GM19351 (cell line): ENCODE measurements around the gene SPSB4.

Experiments used
- ATAC-seq: cut with Tn5 transposase; IDR thresholded peaks from one replicate; pipeline ENCODE4 v1.9.1; 2021; ENCODE audit warnings: mild to moderate bottlenecking, moderate library complexity; ENCODE audit not compliant: unreplicated experiment

Gene SPSB4

GRCh38 chr3:141073580-141073979 is 22.4 kb downstream of the SPSB4 start:
- ATAC-seq = no peak

DNA sequence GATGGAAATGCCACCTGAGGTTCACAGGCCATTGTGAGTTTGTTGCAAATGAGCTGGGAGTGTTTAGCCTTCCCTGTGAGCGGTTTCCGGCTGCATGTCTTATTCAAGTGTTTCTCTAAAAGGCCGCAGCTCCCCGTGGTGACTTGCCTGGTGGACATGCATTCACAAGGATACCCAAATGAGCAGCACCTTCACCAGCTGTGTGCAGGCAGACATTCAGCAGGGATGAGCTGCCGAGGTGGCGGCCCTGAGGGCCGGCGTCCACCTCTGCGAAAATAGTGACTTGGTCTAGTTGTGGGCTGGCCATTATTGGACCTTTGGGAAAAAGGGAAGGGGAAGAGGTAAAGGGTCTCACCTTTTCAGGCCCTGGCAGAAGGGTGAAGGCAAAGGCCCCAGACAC is 23.4 kb downstream of the SPSB4 start:
- ATAC-seq = no peak

- no peak for ATAC-seq
These were observed 25.1 kb downstream of the SPSB4 start for GRCh38 chr3:141076036-141076773.

DNA sequence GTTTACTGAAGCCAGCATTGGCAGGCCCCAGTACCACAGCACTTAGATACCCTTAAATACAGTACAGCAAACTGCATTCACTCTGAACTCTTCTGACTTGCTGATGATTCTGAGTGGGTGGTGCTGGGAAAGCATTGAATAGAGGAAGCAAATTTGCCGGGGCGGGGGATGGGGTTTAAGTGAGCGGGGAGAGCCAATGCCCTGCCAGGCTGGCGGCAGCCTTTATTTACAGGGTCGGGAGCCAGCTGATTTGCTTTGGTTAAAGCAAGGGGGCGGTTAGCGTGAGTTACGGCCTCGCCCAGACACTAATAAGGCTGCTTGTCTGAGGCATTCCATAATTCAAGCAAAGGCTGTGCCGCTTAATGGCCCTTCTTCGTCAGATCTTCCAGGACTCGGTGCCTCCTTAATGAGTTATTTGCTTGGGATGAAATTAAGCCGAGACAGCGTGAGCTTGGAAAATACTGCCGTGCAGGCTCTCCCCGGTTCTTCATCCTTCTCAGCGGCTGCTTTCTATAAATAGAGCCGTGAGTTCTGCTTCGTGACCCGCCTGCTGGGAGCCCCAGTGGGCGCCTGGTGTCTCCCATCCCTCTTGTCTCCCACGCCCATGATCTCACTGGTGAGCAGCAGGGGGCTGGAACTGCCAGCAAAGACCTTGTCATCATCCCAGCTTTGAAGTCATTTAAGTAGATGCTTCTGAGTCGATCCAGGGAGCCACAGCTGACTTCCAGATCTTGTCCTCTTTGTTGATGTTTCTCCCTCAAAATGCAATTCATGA is 25.8 kb downstream of the SPSB4 start:
- no peak for ATAC-seq

- no peak for ATAC-seq
These were observed 26.5 kb downstream of the SPSB4 start for GRCh38 chr3:141077631-141078030.

DNA sequence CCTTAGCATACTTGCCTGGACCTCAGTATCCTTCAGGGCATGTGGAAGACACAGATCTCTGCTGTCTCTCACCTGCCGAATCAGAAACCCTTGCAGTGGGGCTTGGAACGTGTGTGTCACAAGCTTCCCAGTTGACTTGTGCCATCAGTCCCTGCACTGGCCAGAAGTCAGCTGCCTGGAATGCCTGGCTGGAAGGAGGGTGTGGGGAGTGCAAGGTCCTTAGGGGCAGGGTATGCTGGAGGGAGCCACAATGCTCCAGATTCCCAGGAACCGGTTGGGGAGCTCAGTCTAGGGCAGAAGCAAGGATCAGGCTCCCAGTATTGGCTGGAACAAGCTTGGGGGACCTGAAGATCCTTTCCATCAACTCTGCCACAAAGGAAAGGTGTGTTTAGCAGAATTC is 27.1 kb downstream of the SPSB4 start:
- ATAC-seq = no peak

- no peak for ATAC-seq
These were observed 29.3 kb downstream of the SPSB4 start for GRCh38 chr3:141080431-141080830.

- no peak for ATAC-seq
These were observed 30.1 kb downstream of the SPSB4 start for GRCh38 chr3:141081141-141081795.

- ATAC-seq = no peak
These were observed 30.9 kb downstream of the SPSB4 start for GRCh38 chr3:141082064-141082463.

DNA sequence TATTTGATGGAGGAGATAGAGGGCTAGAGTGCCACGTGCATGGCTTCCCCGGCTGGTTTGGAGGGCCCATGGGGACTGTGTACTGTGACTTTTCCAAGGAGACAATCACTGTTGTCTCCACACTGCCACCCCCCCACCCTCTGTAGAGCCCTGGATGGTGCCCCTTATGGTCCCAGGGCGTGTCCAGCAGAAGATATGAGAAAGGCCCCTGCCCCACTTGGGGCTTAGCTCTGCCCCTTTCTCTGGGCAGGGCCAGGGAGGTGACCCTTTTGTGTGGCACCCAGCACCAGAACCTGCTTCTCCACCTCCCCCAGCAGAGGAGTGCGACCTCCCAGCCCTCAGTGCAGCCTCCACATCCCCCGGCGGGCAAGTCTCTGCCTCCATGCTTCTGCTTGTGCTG is 32.1 kb downstream of the SPSB4 start:
- ATAC-seq = no peak

DNA sequence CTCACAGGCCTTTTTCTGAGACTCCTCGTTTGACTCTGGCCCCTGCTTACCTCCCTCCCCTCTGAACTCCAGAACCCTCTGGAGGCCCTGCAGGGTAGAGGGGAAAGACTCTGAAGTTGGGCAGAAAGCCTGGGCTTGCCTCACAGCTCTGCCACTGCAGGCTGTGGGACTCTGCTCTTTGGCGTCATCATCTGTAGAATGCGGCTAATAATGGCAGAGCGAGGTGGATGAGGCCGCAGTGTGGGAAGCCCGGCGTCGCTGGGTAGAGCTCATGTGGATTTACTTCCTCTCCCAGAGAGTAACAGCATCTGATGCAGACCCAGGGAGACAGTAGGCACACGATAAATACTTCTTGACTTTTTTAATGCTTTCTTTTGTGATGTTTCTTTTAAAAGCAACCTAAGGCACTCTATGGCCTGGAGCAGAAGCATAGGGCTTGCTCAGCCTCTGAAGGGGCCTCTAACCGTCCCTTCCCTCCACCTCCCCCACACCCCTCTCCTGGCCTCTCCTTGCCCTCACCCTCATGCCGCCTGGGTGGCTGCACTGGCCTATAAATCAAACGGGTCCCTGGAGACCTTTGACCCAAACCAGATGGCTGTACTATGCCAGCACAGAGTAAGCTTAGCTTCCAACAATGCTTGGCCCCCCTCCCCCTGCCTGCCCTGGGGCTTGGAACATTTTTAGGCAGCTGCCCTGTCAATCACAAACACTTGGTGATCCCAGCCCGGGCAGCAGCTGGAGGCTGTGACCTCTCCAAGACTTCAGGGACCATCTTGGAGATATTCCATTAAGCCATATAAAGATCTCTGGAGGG is 32.9 kb downstream of the SPSB4 start:
- ATAC-seq = no peak

DNA sequence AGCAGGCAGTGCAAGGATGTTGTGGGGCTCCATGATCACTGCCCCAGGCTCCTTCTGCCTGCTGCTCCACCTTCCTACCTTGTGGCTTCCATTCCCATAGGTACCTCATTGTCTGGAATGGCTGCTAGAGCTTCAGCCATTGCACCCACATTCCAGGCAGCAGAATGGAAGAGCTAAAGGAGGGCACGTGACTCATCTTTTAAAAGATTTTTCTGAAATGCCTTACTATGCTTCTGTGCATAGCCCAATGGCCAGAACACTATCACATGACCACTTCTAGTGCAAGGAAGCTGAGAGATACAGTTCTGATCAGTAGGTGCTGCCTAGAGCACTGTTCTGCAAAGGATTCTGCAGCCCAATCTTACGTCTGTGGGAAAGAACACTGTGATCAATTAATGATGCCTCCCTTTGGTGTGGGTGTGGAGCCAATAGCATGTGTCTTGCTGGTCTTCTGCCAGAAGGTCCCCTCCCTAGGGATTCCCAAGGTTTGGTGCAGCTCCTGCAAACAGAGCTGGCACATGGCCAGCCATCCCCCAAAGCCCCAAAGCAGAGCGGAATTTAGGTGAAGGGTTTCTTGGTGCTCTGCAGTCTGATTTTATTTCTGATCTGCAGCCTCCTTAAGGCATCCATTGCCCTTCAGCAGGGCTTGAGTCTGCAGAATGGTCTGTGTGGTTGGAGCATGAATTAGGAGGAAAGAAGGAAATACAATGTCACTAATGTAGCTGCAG is 34.4 kb downstream of the SPSB4 start:
- ATAC-seq = no peak

DNA sequence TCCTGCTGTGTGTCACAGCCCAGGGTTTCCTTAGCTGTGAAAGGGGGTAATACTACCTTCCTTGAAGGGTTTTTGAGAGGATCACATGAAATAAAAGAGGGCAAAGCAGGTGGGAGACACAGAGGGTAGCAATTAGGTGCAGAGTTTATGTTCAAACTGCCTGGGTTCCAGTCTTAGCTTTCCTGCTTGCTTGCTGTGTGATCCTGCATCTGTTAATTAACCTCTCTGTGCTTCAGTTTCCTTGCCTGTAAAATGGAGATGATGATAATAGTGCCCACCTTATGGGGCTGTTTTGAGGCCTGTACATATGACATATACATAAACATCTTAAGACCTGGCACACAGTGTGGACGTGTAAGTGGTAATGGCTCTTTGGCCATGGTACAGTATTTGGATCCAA is 35.0 kb downstream of the SPSB4 start:
- ATAC-seq = no peak

DNA sequence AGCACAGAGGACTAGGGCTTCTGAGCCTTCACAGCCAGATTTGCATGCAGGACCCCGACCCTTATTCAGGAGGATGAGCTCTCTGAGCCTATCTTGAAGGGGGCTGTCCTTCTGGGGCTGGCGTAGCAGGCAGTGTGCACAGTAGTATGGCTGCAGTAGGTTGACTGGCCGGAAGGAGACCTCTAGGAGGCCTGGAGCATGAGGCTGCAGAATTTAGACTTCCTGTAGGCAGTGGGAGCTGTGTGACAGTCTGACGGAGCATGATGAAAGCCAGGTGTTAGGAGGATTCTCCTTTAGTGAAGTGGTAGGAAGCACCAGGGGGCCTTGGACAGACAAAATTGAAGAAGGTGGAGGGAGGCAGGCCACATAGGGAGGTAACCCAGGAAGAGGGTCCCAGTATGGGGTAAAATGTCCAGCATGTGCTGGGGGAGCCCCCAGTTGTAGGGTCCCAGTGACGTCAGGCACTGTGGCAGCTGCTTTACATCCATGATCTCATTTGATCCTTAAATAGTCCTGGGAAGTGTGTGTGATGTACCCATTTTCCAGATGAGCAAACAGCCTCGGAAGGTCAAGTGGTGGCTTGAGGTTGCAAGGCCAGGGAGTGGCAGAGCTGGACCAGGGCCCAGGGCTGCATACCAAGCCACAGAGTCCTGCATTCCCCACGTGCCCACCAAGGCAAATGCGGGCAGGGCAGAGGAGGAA is 36.1 kb downstream of the SPSB4 start:
- no peak for ATAC-seq

DNA sequence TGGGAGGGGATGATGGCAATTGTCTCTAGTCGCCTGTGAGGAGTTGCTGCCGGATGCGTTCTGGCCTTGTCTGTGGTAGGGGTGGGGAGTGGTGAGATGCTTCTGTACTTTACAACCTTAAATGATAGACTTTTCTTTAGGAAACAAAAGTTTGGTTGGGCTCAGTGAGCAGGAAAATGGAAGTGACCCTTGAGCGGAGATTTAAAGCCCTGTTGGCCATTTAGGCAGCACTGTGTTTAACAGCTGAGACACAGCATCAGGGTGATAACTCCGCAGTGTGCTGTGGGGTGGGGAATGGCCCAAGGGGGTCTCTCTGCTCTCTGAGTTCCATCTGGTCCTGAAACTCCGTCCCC is 36.6 kb downstream of the SPSB4 start:
- no peak for ATAC-seq

DNA sequence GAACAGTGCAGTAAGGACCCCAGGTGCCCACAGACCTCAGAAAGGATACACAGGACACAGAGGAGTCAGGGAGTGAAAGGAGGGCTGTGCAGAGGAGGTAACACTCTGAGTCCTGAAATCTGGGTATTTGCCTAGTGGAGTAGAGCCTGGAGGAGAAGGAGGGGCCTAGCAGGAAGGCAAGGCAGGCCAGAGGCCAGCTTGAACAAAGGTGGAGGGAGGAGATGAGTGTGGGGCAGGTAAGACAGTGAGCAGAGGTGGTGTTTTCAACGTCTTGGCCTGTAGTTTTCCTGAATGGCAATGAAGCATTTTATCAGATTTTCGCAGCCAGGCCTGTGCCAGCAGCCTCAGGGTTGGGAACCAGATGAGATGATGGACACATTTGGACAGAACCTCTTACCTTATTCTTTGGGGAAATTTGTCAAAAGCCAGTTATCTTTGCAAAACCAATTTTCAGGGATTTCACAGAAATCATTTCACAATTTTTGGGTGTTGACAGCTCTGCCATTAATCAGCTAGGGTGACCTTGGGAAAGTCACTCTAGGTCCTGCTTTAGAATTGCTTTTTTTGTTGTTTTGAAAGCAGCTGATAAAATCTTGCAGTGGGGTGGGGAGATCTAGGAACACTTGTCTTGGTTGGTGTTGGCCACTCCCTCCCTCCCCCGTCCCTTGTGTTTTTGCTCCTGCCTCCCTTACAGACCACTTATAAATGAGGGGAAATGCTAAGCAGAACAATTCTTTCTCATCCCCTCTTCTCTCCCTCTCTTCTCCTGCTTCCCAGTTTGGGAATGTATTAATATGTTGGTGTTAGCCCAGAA is 38.4 kb downstream of the SPSB4 start:
- no peak for ATAC-seq

DNA sequence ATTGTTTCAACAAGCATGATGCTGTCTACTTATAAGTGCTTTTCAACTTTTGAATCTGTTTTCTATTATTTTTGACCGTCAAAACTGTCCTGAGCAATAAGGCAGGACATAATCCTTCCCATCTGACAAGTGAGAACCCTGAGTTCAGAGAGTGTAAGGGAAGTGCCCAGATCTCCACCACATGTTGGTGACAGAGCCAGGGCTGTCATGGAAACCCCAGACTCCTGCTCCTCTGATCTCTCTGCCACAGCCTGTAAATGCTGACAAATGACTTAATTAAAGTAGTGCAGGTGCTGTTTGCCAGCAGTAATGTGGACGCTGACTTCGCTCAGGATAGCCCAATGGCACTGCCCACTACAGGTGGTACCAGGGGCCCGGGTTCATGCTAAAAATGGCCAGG is 40.3 kb downstream of the SPSB4 start:
- ATAC-seq = no peak

DNA sequence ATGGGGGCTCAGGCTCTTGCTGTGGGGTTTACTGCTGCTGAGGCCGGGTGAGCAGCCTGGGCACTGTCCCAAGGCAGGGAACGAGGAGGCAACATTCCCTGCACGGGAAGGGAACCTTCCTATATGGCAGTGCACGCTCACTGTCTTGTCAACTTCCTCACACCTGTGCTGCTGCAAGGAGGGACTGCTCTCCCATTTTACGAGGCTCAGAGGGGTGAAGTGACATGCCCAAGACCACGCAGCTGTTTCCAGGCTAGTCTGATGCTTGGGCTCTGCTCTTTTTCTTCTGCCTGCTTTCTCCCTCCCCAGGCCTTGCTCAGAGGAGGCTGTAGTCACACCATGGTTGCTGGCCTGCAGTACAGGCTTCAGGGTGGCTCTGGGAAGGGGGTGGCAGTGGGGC is 41.5 kb downstream of the SPSB4 start:
- no peak for ATAC-seq

- no peak for ATAC-seq
These were observed 42.2 kb downstream of the SPSB4 start for GRCh38 chr3:141093397-141093796.
